Measurements from ENCODE around the gene MORN5.

Gene MORN5

DNA sequence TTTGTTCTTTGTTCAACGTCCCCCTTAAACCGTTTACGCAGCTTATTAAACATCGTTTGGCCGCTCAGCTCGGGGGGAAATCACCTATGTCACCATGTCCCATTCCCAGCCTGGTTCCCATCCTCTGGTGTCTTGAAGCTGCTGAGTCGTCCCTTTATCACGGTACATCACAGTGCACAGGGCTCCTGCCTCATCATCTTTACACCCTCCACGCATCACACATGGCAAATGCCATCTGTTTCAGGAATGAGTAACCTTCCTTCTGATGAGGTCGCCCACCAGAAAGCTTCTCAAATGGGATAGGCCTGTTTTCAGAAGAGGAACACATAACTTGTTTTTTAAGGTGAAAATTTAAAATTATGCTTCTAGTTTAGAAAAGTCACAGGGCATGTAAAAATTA, 77.0 kb downstream of the MORN5 start:
- TF ChIP-seq, protein P1, sequence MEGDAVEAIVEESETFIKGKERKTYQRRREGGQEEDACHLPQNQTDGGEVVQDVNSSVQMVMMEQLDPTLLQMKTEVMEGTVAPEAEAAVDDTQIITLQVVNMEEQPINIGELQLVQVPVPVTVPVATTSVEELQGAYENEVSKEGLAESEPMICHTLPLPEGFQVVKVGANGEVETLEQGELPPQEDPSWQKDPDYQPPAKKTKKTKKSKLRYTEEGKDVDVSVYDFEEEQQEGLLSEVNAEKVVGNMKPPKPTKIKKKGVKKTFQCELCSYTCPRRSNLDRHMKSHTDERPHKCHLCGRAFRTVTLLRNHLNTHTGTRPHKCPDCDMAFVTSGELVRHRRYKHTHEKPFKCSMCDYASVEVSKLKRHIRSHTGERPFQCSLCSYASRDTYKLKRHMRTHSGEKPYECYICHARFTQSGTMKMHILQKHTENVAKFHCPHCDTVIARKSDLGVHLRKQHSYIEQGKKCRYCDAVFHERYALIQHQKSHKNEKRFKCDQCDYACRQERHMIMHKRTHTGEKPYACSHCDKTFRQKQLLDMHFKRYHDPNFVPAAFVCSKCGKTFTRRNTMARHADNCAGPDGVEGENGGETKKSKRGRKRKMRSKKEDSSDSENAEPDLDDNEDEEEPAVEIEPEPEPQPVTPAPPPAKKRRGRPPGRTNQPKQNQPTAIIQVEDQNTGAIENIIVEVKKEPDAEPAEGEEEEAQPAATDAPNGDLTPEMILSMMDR (IDR thresholded peaks at IDR 0.05) = no peak

DNA sequence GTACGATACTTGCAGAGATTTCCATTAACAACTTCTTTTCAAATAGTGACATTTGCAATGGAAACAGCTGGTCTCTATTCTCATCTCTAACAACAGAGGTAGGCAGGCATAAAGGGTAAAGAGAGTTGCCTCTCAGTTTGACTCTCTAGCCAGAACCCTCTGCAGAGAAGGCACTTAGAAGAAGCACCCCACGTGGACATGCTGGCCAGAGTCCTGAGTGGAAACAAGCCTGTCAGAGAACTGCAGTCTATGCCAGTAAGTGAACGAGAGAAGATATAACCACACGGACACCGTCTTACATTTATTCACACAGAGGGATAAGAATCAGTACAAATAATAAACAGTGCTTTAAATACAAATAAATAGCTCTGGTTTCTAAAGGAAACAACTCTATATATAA, 80.0 kb downstream of the MORN5 start:
- TF ChIP-seq, protein P1 (IDR thresholded peaks at IDR 0.05) = no peak

DNA sequence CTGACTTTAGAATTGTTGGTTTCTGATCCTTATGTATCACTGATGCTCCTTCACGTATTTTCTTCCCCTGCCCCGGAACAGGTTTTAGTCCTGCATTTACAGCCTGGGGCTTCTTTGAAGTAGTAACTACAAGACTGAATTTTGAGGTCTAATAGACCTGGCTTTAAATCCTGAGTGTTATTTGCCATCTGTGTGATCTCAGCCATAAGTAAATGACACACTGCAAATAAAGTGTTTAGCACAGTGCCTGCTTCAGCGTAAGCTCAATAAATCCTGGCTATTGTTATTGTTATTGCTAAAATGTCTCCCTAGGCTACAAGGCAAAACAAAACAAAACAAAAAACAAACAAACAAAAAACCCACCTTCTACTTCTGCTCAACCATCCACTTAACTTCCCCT, 84.6 kb downstream of the MORN5 start:
- TF ChIP-seq, protein P1 (IDR thresholded peaks at IDR 0.05) = no peak

DNA sequence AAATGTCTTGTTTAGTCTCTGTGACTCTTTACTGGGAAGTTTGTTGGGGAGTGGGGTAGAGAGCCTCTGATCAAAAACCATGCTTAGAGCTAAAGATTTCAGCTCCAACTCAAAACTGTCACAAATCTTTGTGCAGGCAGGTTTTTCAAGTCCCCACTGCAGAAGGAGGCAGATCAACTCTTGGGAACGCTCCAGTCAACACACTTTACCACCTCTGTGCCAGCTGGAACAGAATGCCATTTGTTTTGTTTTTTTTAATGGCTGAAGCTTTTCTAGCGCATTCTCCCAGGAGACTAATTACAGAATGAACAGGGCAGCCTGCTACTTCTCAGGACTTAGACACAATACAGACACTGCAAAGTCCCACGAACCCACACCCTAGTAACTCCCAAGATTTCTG, 87.0 kb downstream of the MORN5 start:
- TF ChIP-seq, protein P1 (IDR thresholded peaks at IDR 0.05) = no peak

DNA sequence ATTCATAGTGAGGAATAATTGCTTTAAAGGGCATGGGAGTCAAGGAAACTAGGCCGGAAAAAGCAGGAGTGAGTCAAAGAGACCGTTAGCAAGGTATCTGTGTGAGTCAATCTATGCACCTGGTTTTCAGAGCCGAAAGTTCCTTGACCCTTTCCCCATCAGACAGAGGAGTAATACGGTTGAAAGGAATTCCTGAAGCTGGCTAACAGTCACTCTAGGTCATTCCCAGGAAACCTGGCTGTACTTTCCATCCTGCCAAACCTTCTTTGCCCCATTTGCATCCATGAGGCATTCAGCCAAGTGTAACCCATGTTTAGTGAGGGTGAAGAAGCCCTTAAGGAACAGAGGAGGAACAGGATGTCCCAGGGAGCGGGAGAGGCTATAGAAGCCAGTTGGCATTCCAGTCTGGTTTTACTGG, 88.7 kb downstream of the MORN5 start:
- TF ChIP-seq, protein P1 (IDR thresholded peaks at IDR 0.05) = no peak

Data from LNCAP (cell line).